RCC 7860 (cell line): ENCODE results near the gene FRS2.

Experiments
- DNase-seq: peaks from one replicate; pipeline ENCODE4 v3.0.0-alpha.2; 2015; ENCODE audit warnings: low spot score
- FAIRE-seq: peaks from 2 replicates; lab custom pipeline; 2012; peaks lifted over from hg19 to GRCh38; lab: Jason Lieb, UNC

FRS2 gene

DNA sequence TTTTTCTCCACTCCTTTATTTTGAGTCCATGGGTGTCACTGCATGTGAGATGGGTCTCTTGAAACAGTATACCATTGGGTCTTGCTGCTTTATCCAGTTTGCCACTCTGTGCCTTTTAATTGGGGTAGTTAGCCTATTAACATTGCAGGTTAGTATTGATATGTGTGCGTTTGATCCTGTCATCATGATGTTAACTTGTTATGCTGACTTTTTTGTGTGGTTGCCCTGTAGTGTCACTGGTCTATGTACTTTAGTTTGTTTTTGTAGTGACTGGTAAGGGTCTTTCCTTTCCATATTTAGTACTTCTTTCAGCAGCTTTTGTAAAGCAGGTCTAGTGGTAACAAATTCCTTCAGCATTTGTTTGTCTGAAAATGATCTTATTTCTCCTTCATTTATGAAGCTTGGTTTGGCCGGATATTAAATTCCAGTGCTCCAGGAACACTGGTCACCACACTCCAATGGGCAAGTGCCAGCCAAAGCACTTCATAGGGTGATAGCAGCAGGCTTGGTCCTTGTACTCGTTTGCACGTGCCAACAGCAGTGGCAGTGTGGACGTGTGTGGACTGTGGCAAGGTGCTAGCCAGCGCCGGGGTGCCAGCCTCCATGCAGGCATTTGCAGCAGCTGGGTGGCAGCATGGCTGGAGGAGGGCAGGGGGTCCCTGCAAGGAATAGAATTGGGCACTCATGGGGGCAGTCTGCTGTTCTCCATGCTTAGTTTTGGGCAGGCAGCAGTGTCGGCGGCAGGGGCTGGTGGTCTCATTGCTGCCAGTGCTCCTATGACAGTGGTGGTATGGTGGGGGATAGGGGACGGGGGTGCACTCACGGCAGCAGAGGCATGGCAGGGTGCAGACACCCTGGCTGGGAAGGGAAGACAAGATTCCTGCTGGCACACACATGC is 53.5 kb downstream of the FRS2 start:
- FAIRE-seq (no peak), DNase-seq (no peak)

DNA sequence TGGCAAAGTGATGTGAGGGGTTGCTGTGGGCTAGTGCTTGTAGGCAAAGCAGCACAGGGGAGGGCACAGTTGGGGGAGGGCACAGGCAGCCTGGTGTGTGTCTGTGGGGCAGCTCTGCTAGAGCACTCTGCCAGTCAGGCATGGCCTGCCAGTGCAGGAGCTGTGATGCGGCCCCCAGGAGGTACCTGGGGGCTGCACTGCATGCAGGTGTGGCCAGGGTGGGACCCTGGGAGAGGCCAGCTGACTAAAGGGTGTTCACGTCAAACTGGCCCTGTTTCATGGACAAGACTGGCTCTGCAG is 54.1 kb downstream of the FRS2 start:
- DNase-seq (no peak), FAIRE-seq (no peak)

DNA sequence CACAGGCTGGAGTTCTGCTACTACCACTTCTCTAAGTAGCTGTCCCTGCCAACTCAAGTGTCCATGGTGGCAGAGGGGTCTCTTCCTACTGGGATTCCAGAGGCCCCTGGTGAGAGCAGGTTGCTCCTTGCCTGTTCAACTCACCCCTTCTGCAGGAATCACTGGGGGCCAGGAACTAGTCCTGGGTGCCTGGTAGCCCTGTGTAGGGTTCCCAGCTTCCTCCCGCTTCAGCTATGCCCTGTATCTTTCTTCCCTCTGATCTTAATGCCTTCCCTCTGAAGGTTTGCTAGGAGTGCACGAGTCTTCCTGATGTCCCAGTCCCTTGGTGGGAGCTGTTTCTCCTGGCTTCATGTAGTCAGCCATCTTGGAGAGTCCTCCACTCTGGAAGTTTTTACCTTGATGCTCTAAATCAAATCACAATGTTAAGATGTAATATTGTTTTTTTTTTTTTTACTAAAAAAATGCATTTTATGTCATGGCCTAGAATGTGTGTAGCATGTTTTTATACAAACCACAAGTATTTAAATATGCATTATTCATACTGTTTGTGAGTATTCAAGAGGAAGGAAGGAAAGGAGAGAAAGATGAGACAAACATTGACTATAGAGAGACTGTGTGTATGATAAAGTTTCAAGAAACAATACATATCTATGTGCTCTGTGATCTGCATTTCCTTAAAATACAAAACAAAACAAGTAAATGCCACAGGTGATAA is 54.7 kb downstream of the FRS2 start:
- DNase-seq (no peak), FAIRE-seq (no peak)

DNA sequence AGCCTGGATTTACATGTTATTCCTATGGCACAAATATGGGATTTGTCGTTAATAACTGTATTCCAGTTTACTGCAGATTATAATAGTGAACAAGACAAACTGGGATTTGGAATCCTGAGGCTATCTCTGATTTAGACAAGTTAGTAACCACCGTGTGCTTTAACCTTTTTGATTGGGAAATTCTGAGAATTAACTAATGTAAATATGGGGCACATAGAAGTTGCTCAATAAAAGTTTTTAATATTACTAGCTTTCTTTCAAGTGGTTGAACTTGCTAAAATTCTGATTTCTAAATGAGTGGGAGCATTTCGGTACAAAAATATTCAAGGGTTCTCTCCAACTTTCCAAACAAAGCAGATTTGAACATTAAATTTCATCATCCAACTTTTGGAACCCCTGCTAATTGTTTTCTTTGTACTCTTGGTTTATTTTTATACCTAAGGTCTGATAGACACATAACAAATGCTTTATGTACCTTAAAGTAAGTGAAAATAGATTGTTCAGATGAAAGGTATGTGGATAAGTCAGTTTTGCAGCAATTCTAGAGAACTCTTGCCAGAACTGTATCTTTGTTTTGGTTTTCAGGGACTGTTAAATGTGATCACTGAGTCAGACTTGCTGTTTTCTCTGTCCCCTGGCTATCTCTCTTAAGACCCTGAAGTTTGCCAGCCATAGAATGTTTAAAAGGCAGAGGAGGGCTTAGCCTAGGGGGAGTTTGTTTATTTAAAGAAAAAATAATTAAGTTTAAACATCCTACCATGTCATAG is 57.5 kb downstream of the FRS2 start:
- no peak for DNase-seq
- FAIRE-seq = no peak

DNA sequence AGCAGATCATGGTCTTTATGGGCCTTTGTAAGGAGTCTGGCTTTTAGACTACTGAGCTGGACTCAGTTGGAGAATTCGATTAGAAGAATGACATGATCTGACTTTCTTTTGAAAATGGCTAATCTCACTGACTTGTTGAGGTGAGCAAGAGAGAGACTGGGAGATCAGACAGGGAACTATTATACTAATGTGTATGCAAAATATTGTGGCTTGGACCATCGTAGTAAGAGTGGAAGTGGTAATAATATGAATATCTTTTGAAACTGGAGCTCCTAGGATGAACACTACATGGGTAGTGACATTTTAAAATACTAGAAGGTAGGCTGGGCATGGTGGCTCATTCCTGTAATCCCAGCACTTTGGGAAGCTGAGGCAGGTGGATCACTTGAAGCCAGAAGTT is 58.8 kb downstream of the FRS2 start:
- FAIRE-seq (no peak), DNase-seq (no peak)

DNA sequence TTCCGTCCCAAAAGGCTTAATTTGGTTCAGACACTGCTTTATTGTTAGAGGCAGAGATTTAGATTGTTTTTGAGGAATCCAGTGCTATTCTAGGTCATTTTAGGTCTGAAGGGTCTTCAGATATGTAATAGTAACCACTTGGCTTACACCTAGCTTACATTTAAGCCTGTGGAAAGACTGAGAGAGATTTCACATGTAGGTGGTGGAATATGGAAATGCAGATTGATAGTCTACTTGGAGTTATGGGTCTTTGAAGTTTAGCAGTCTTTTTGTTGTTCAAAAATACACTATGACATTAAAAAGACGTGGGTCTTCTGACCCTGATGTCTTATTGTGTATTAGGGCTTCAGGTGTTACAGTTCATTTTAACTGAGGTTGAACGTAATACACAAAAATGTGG is 63.7 kb downstream of the FRS2 start:
- DNase-seq = no peak
- FAIRE-seq = no peak

DNA sequence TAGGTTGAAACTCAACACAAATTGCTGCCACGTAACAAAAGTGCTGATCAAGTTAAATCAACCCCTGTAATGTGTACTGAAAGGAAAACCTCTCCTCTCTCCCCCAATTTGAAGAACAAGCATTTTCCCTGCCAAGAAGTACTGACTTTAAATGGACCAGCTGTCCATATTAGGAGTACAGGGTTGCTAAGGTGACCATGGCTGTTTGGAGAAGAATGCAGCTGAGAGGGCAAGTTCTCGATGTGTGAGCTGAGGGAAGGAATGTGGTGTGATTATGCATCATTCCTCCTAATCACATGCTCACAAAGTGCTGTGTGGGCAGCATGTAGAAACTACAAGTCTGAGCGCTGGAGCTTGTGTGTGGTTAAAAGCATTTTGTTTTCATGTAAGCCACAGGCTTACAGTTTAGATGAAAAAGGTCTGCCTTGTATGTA is 64.2 kb downstream of the FRS2 start:
- DNase-seq (peak; percentile 92), FAIRE-seq (peak; percentile 85)

DNA sequence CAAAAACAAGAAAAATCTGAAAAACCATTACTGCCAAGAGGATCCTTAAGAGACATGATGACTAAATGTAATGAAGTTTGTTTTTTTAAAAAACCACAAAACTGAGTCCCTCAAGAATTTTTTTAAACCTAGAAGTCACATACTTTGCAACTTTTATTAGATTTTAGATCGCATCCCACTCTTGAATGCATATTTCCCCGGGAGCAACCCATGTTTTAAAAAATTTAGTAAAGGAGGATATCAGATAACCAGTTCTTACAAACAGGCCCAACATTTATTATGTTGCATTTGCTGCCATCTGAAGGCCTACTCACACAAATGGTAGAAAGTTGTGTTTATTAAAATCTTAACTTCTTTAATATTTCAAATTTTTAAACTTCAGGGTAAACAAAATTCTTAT is 70.8 kb downstream of the FRS2 start:
- DNase-seq (no peak), FAIRE-seq (no peak)

DNA sequence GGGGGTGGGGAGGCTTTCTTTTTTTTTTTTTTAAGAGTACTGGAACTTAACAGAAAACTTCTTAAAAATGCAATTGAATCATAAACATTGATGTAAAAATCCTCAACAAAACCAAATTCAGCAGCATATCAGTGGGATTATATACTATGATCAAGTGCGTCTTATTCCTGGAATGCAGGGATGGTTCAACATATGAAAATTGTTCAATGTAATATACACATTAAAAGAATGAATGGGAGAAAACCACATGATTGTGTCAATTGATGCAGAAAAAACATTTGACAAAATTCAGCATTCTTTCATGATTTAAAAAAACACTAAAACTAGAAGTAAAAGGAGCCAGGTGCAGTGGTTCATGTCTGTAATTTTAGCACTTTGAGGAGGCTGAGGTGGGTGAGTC is 73.9 kb downstream of the FRS2 start:
- no peak for FAIRE-seq
- DNase-seq = no peak

DNA sequence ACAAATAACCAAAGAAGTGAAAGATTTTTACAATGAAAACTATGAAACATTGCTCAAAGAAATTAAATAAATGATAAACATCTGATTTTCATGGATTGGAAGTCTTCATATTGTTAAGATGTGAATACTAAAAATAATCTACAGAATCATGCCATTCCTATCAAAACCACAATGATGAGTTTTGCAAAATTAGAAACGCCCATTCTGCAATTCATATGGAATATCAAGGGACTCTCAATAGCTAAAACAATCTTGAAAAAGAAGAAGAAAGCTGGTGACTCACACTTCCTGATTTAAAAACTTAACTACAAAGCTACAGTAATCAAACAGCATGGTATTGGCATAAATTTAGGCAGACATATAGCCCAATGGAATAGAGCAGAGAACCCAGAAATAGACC is 74.9 kb downstream of the FRS2 start:
- FAIRE-seq (no peak), DNase-seq (no peak)

DNA sequence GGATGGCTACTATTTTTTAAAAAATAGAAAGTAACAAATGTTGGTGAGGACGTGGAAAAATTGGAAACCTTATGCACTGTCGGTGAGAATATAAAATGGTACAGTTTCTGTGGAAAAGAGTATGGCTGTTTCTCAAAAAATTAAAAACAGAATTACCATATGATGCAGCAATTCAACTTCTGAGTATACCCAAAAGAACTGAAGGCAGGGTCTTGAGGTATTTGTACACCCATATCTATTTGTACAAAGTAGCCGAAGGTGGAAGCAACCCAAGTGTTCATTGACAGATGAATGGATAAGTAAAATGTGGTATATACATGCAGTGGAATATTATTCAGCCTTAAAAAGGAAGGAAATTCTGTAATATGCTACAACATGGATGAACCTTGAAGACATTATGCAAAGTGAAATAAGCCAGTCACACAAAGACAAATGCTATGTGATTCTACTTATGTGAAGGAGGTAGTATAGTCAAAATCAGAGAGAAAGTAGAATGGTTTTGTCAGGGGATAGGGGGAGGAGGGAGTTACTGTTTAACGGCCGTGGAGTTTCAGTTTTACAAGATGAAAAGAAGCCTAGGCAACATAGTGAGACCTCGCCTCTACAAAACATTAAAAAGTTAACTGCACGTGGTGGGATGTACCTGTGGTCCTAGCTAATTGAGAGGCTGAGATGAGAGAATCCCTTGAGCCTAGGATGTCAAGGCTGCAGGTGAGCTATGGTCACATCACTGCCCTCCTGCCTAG is 76.7 kb downstream of the FRS2 start:
- FAIRE-seq (no peak), DNase-seq (no peak)

DNA sequence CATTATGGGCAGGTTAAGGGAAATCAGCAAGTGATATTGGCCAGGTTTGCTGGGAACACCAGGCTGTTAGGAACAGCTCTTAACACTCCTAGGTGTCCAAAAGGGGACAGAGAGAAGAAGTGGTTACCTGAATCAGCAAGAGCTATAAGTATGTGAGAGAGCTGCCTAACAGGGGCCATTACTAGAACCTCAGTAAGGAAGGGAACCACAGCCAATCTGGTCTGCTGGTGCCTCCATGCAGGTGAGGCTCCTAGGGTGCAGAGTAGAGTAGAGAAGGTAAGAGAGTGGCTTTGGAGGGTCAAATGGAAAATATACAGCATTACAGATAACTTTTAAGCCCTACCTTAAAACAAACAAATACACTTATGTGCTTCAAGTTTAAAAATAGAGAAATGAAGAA is 78.5 kb downstream of the FRS2 start:
- FAIRE-seq = no peak

DNA sequence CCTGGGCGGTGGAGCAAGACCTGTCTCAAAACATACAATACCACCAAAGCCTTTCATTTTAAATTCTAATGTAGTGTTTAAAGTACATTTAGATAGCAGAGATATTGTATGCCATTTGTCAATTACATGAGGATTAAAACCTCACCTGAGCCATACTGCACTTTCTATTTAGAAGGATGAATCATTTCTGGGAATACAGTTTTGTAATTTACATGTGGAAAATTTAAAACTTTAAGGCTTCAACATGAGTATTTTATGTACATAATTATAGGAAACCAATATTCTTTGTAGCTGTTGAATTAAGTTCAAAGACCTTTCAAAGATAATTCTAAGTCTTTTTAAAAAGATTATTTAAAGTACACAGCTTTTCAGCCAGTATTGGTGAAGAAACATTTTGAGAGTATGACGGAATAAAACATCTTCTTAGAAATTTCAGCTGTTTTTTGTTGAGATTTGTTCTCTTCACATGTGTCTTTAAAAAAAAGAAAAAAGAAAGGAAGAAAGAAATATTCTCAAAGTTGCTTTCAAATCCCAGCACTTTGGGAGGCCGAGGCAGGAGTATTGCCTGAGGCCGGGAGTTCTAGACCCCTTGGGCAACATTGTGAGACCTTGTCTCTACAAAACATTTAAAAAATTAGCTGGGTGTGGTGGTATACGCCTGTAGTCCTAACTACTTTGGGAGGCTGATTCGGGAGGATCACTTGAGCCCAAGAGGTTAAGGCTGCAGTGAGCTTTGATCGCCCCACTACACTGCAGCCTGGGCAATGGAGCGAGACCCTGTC is 80.6 kb downstream of the FRS2 start:
- no peak for FAIRE-seq

More for the DNA sequence above, 78.5 kb downstream of the FRS2 start:
- no peak for DNase-seq

DNA sequence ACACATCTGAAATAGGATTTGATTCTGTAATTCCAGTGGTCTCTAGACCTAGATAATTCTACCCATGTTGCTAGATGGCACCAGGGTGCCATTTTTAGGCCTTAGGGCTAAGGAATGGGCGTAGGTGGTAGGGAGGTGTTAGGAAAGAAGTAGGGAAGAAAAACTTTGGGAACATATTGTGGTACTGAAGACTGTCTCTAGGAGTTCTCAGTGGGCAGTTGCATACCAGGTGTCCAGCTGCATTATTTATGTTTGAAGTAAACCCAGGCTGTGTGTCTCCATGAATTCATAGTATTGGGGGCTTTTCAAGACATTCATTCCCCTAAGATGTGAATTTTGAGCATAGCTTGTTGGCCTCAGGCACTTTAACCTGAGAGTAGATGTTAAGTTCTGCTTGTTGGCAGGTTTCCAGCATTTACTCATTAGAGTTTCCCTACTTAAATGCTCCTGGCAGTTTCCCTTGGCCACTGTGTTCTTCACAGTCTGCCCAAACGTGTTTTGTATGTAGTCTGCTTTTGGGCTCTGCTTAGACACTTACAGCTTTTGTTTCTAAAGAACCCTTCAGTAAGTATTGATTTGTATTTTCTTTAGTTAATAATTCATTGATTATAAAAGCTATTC is 83.5 kb downstream of the FRS2 start:
- no peak for FAIRE-seq
- DNase-seq = no peak

More for the DNA sequence above, 80.6 kb downstream of the FRS2 start:
- no peak for DNase-seq

DNA sequence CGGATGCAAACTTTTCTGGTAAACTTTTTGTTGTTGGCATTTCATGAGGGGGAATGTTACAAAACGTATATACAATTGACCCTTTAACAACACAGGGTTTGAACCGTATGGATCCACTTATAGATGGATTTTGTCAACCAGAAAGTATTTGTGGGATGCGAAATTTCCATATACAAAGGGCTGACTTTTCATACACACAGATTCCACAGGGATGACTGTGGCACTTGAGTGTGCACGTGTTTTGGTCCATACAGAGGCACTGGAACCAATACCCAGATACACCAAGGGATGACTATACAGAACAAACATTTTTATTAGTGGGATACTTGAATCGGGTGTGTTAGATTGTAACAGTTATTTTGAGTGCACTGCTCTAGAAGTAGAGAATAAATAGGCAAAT is 85.3 kb downstream of the FRS2 start:
- FAIRE-seq = no peak
- peak; percentile 18 for DNase-seq

DNA sequence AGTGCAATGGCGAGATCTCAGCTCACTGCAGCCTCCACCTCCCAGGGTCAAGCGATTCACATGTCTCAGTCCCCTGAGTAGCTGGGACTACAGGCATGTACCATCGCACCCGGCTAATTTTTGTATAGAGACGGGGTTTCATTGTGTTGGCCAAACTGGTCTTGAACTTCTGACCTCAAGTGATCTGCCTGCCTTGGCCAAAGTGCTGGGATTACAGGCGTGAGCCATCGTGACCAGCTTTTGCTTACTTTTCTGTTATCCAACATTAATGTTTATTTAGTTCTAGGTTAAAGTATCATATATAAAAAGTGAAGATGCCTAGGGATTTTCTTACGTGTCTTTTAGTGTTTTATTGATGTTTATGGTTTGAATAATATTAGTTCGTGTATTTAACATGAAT is 86.2 kb downstream of the FRS2 start:
- FAIRE-seq (no peak), DNase-seq (no peak)

DNA sequence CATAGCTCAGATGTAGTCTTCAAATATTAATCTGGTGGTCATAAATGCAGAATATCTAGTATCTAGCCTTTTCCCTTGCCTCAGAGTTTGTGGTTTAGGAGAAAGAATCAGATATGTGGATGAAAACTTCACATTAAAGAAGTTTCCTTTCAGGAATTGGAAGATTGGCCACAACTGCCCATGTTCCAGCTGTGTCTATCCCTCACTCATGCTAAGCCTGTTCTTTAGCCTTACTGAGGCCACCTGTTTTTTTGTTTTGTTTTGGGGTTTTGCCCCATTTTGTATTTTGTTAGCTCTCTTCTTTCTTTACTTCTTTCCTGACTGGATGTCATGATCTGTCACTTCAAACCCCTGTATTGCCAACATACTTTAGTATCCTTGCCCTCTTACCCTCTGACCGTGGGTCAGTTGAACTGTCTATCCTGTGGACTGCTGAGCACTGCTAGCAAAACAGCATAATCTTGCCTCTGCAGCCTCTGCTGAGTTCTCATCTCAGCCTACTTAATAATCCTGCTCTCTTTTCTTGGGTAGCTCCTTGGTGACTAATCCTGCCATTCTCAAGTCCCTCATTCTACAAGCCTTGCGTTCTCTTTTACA is 93.1 kb downstream of the FRS2 start:
- no peak for FAIRE-seq

DNA sequence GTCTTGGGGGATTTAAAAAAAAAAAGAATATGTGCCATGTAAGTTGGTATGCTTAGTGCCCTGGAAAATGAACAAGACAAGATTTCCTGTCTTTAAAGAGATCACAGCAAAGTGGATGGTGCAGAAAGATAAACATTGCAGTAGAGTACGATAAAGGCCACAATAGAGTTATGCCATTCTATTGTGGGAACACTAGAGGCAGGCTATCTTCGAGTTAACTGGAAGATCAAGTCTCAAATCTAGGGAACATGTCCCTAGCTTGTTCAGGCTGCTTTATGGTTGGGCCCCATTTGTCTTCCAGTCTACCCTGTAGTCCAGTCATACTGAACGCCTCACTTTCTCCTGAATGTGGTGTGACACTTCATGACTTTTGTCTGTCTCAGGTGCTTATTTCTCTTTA is 96.4 kb downstream of the FRS2 start:
- FAIRE-seq = no peak
- DNase-seq = no peak

More for the DNA sequence above, 93.1 kb downstream of the FRS2 start:
- no peak for DNase-seq

DNA sequence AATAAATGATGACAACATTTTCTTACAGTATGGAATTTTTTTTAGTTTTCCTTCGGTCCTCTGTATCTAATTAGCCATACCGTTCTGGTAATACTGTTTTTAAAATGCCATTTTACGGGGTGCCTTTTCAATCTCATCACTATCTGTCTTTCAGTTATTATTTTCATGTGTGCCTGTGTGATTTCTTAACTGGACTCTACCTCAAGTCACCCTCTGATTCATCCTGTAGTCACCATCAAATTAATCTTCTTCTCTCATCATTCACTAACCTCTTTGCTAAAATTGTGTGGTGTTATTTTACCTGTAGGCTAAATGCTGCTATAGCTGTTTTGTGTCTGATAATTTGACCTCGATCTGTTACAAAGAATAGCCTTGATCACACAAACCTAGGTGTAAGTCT is 99.0 kb downstream of the FRS2 start:
- FAIRE-seq (peak; percentile 52), DNase-seq (peak; percentile 33)
